ENCODE measurements around the gene DPP6.

The DPP6 gene

DNA sequence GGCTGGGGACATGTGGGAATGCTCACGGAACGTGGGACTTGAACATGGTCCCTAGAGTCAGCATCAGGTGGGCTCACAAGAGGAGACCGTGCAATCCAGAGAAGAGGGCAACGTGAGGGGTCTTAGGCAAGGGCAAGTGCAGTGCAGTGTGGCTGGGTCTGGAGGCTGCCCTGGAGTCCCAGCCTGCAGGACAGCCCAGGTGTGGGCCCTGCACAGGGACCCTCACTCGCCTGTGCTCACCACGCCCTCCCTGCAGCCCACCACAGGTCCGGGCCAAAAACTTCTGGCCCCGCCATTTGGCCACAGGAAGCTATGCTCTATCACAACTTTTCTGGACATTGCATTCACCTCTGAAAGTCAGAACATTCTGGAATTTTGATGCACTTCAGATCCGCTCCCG lies 817.2 kb downstream of the DPP6 start:
- H3K27ac ChIP-seq: no peak overlapping the region
- TF ChIP-seq CTCF (conservative IDR thresholded peaks at IDR 0.05): no peak

GRCh38 chr7:154871507-154871906 lies 819.3 kb downstream of the DPP6 start:
- no peak overlapping the region for H3K27ac ChIP-seq
- TF ChIP-seq CTCF (conservative IDR thresholded peaks at IDR 0.05): no peak

DNA sequence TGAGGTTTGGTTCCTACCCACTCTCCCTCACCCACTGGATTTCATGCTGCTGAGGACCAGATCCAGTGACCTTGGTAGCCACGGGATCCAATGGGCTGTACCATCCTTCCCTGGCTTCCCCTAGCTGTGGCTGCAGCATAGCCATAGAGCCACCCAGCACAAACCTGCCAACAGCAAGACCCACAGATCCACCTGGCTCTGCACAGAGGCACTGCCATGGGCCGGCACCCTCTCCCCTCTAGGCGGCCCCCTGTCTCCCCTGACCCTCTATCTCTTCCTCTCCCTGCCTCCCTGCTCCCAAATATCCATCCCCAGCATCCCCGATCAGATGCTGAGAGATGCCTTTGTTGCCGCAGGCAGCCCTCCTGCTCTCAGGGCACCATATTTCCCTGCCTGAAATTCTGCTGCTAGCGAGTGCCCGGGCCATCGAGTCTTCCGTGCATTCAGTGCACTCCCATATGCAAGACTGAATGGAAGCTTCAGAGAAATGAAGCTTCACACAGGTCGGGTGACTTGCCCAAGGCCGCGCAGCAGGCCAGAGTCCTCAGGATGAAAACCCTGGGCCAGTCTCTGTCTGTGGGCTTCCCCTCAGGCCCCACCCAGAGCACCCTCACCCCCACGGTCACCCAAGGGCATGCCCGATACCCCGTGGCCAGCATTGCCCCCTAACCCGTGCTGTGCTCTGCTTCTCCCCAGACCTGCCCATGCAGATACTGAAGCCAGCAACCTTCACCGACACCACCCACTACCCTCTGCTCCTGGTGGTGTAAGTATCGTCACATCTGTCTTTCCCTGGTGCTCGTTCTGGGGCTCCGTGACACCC lies 819.9 kb downstream of the DPP6 start:
- no peak for TF ChIP-seq CTCF (conservative IDR thresholded peaks at IDR 0.05)

DNA sequence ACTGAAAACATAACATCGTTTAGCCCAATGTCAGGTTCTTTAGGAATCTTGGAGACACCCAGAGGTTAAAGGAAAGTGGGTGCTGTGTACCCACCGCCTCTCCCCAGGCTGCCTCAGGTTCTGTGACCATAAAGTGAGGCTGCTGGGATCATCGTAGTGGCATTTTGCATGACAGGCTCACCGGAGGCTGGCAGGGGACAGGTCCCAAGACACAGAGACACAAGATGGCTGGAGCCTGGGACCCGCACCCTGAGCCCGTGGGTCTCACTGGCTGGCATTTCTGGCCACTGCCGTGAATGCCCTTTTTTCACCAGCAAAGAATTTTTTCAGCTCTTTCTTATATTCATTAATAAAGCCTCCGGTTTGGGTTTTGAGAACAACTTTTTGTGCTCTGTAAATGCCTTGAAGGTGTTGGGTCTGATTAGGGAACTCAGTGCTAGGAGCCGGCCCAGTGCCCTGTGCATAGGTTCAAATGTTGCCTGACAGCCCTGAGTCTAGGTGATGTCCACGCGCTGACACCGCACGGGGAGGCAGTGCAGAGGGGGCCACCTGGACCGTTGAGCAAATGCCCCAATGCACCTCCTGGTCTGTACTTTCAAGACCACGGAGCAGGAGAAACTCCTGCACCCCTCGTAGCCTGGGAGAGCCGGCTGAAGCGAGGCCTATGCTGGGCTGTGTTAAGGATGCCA lies 820.8 kb downstream of the DPP6 start:
- no peak for TF ChIP-seq CTCF (conservative IDR thresholded peaks at IDR 0.05)
- no peak overlapping the region for H3K27ac ChIP-seq

More for the DNA sequence above, 819.9 kb downstream of the DPP6 start:
- H3K27ac ChIP-seq: no peak overlapping the region

- H3K27ac ChIP-seq: no peak overlapping the region
- TF ChIP-seq CTCF (conservative IDR thresholded peaks at IDR 0.05): no peak
Observed at GRCh38 chr7:154873500-154874121, 821.4 kb downstream of the DPP6 start.

- TF ChIP-seq CTCF (conservative IDR thresholded peaks at IDR 0.05): no peak
Observed at GRCh38 chr7:154874409-154875113, 822.4 kb downstream of the DPP6 start.

DNA sequence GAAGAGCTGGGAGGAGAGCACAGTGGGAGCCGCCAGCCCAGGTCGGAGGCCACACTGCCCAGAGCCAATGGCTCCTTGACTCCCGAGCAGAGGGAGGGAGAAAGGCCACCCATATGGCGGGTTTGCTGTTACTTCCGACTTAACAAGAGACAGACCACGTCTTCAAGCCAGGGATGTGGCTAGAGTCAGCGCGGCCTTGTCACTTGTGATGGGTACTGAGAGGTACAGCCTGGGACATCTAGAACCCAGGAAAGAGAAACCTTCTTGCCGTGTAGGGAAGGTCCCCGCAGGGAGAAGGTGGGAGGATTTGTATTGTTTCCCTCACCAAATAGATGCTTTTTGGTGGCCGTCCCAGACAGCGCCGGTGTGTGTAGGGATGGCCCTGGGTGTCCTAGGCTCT lies 823.1 kb downstream of the DPP6 start:
- TF ChIP-seq CTCF (conservative IDR thresholded peaks at IDR 0.05): no peak
- H3K27ac ChIP-seq: no peak overlapping the region

More at GRCh38 chr7:154874409-154875113, 822.4 kb downstream of the DPP6 start:
- H3K27ac ChIP-seq: peak overlapping the region; percentile 12; the same call in 1 of the 2 replicates

Measured in VCaP (cell line).